Neural progenitor cell (in vitro differentiated cells): ENCODE measurements around the gene MICB. TPM values are rescaled to one million over a fixed set of nuclear protein-coding genes. Genes with fewer than 3 reads are reported as not detected.
A peak's percentile ranks its signal among the peaks of the same experiment; 100 is the strongest.

Experiments used
- DNase-seq: peaks from one replicate; pipeline ENCODE4 v3.0.0-alpha.2; 2016; ENCODE audit warnings: low spot score
- H2AFZ ChIP-seq: fragments of 200-600 bp; sonication (generic); replicated peaks from 2 replicates; pipeline ENCODE4 v1.6.1; 2016; ENCODE audit warnings: antibody characterized with exemption
- H3F3A ChIP-seq: fragments of 200-600 bp; sonication (generic); 2 replicates; pipeline ENCODE4 v1.6.1; 2016; ENCODE audit warnings: antibody characterized with exemption, low read depth
- H3K27ac ChIP-seq: fragments of 200-600 bp; sonication (generic); 2 replicates; pipeline ENCODE4 v1.5.1; 2016; ENCODE audit warnings: mild to moderate bottlenecking
- H3K27me3 ChIP-seq: fragments of 200-600 bp; sonication (generic); 2 replicates; pipeline ENCODE4 v1.6.1; 2016; ENCODE audit warnings: mild to moderate bottlenecking, moderate library complexity
- H3K36me3 ChIP-seq: fragments of 200-600 bp; sonication (generic); 2 replicates; pipeline ENCODE4 v1.5.1; 2016
- H3K4me1 ChIP-seq: fragments of 200-600 bp; sonication (generic); 2 replicates; pipeline ENCODE4 v1.6.1; 2016; ENCODE audit warnings: mixed run types
- H3K4me2 ChIP-seq: fragments of 200-600 bp; sonication (generic); 2 replicates; pipeline ENCODE4 v1.6.1; 2016
- H3K4me3 ChIP-seq: fragments of 200-600 bp; sonication (generic); 2 replicates; pipeline ENCODE4 v1.5.1; 2016
- H3K79me2 ChIP-seq: fragments of 200-600 bp; sonication (generic); 2 replicates; pipeline ENCODE4 v1.6.1; 2016; ENCODE audit warnings: low read depth
- H3K9ac ChIP-seq: fragments of 200-600 bp; sonication (generic); 2 replicates; pipeline ENCODE4 v1.6.1; 2016
- H3K9me3 ChIP-seq: fragments of 200-600 bp; sonication (generic); 2 replicates; pipeline ENCODE4 v1.5.1; 2016; ENCODE audit warnings: low read depth
- H4K20me1 ChIP-seq: fragments of 200-600 bp; sonication (generic); 2 replicates; pipeline ENCODE4 v1.6.1; 2016; ENCODE audit warnings: low read depth
- H3K27ac Mint-ChIP-seq: 3 replicates; pipeline ENCODE4 v1.8.0; 2021; ENCODE audit warnings: mixed read lengths
- H3K27me3 Mint-ChIP-seq: 2 replicates; pipeline ENCODE4 v1.8.0; 2022; ENCODE audit warnings: low read depth, mild to moderate bottlenecking, inconsistent platforms, moderate library complexity, mixed read lengths; ENCODE audit not compliant: insufficient read depth
- H3K36me3 Mint-ChIP-seq: 3 replicates; pipeline ENCODE4 v1.8.0; 2021; ENCODE audit warnings: mixed read lengths
- H3K4me1 Mint-ChIP-seq: 3 replicates; pipeline ENCODE4 v1.8.0; 2021; ENCODE audit warnings: mixed read lengths
- H3K4me3 Mint-ChIP-seq: 3 replicates; pipeline ENCODE4 v1.8.0; 2021; ENCODE audit warnings: mild to moderate bottlenecking, moderate library complexity, mixed read lengths
- H3K9me3 Mint-ChIP-seq: 3 replicates; pipeline ENCODE4 v1.8.0; 2020; ENCODE audit warnings: mixed read lengths
- CTCF ChIP-seq: fragments of 200-600 bp; sonication (generic); IDR thresholded peaks from 2 replicates; pipeline ENCODE4 v1.5.1; 2017; ENCODE audit warnings: antibody characterized with exemption, mild to moderate bottlenecking
- EZH2 ChIP-seq: fragments of 200-600 bp; sonication (generic); IDR thresholded peaks from 2 replicates; pipeline ENCODE4 v1.6.1; 2017; ENCODE audit warnings: antibody characterized with exemption, mild to moderate bottlenecking, moderate library complexity
- EZH2phosphoT487 ChIP-seq: fragments of 200-600 bp; sonication (generic); IDR thresholded peaks from 2 replicates; pipeline ENCODE4 v1.6.1; 2017; ENCODE audit warnings: antibody characterized with exemption
- total RNA-seq: library from RNA; depleted of rRNA; stranded (reverse); fragments of >200 nt; gene quantifications from 2 replicates; pipeline ENCODE4 v1.2.3, GENCODE V29; 2015; ENCODE audit warnings: low replicate concordance

The MICB gene
- total RNA-seq, 1 donor from 2014 or later, result 9.1 TPM

DNA sequence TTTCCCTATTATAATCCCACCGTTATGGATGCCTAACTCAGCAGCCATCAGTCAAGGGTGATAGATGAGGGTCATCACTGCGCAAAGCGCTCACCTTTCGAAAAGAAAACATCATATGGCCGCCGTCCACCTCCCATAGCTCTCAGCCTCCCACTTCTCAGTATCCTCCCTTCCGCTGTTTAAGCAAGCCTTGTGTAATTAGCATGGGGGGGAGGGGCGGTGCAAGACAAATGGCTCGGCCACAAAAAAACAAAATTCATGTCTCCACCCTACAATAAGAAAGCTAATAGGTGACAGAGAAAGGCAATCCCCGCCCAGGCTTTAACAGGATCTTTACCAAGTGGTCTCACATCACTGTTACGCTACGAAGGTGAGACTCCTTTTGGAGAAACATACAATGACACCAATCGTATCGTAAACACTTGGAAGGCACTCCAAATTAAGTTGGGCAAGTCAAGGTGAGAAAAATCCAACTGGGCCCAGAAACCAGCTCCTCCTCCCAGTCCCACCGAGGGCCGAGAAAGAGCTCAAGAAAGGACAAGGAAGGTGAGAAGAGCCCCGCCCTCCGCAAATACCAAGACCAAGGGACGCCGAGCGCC, 43.2 kb downstream of the MICB start:
- peaks cover 52% of the 10 kb centered on the region for H4K20me1 ChIP-seq
- H3K9me3 Mint-ChIP-seq, result no peaks in the 10 kb centered on the region
- DNase-seq, result peak; percentile 53
- peak overlapping the region; percentile 99 for H3K9ac ChIP-seq
- H3F3A ChIP-seq, result peaks cover 56% of the 10 kb centered on the region
- peaks cover 6% of the 10 kb centered on the region for H3K27me3 Mint-ChIP-seq
- H3K36me3 ChIP-seq, result peaks cover 28% of the 10 kb centered on the region
- H3K4me1 ChIP-seq, result peaks cover 21% of the 10 kb centered on the region
- H3K79me2 ChIP-seq, result peaks cover 73% of the 10 kb centered on the region
- H3K4me3 ChIP-seq, result peak overlapping the region; percentile 96
- peak overlapping the region; percentile 100 for H3K27ac Mint-ChIP-seq
- H3K4me1 Mint-ChIP-seq, result peaks cover 49% of the 10 kb centered on the region
- H3K36me3 Mint-ChIP-seq, result peaks cover 39% of the 10 kb centered on the region
- TF ChIP-seq EZH2phosphoT487 (no peak), EZH2 (no peak), CTCF (no peak)
- peak overlapping the region; percentile 89 for H3K4me2 ChIP-seq
- H3K4me3 Mint-ChIP-seq, result peak overlapping the region; percentile 100
- H3K27ac ChIP-seq, result peak overlapping the region; percentile 100
- no peaks in the 10 kb centered on the region for H3K27me3 ChIP-seq
- no peaks in the 10 kb centered on the region for H3K9me3 ChIP-seq
- H2AFZ ChIP-seq, result peak overlapping the region; percentile 30

GRCh38 chr6:31541658-31542521, 43.9 kb downstream of the MICB start, which contains the start of gene DDX39B:
Gene DDX39B (minus strand): TSS chr6:31542003. CDS start chr6:31540532, 1,471 bp downstream.
- Histone ChIP-seq H2AFZ (peak within 1 kb of the TSS; percentile 89), H3K27me3 (no peaks in the 10 kb centered on the region), H3K4me3 (peak within 1 kb of the TSS; percentile 96), H3K9ac (peak within 1 kb of the TSS; percentile 99), H3K27ac (peak within 1 kb of the TSS; percentile 100), H4K20me1 (peaks cover 45% of the 10 kb centered on the region), H3K4me1 (peaks cover 22% of the 10 kb centered on the region), H3K4me2 (peak within 1 kb of the TSS; percentile 89), H3K79me2 (peaks cover 66% of the 10 kb centered on the region), H3K9me3 (no peaks in the 10 kb centered on the region), H3K36me3 (peaks cover 22% of the 10 kb centered on the region), H3F3A (peaks cover 57% of the 10 kb centered on the region)
- Mint-ChIP-seq H3K27me3 (peaks cover 6% of the 10 kb centered on the region), H3K4me3 (peak within 1 kb of the TSS; percentile 100), H3K9me3 (no peaks in the 10 kb centered on the region), H3K27ac (peak within 1 kb of the TSS; percentile 100), H3K36me3 (peaks cover 33% of the 10 kb centered on the region), H3K4me1 (peaks cover 55% of the 10 kb centered on the region)
- TF ChIP-seq CTCF (no peak), EZH2 (no peak), EZH2phosphoT487 (no peak)
- peak; percentile 98 for DNase-seq

DNA sequence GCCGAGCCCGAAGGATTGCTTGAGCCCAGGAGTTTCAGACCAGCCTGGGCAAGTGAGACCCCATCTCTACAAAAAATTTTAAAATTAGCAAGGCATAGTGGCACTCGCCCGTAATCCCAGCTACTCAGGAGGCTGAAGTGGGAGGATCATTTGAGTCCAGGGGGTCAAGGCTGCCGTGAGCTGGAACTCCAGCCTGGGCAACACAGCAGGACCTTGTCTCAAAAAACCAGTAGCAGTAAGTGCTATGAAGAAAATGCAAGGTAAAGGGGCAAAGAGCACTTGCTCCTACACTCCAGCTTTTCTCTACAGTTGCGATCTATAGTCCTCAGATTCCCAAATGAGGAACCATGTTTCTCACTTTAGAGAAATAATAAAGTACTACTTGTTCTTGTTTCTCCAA, 45.7 kb downstream of the MICB start:
- Mint-ChIP-seq H3K27ac (no peak overlapping the region), H3K27me3 (peaks cover 6% of the 10 kb centered on the region), H3K9me3 (no peaks in the 10 kb centered on the region)

More for the DNA sequence above, 45.7 kb downstream of the MICB start:
- no peak overlapping the region for H3K4me2 ChIP-seq
- peaks cover 58% of the 10 kb centered on the region for H3K4me1 Mint-ChIP-seq
- H3K9me3 ChIP-seq, result no peaks in the 10 kb centered on the region
- peaks cover 24% of the 10 kb centered on the region for H3K36me3 Mint-ChIP-seq
- peaks cover 28% of the 10 kb centered on the region for H4K20me1 ChIP-seq
- H3K4me3 ChIP-seq, result no peak overlapping the region
- no peak overlapping the region for H3K27ac ChIP-seq
- H3K27me3 ChIP-seq, result no peaks in the 10 kb centered on the region
- H2AFZ ChIP-seq, result no peak overlapping the region
- no peak overlapping the region for H3K9ac ChIP-seq
- peak overlapping the region; percentile 100 for H3K4me3 Mint-ChIP-seq
- H3F3A ChIP-seq, result peaks cover 61% of the 10 kb centered on the region
- peaks cover 32% of the 10 kb centered on the region for H3K4me1 ChIP-seq
- no peak for DNase-seq
- peaks cover 14% of the 10 kb centered on the region for H3K36me3 ChIP-seq
- TF ChIP-seq CTCF, result no peak
- no peak for TF ChIP-seq EZH2
- no peak for TF ChIP-seq EZH2phosphoT487
- peaks cover 61% of the 10 kb centered on the region for H3K79me2 ChIP-seq
